NT2/D1 (cell line): ENCODE measurements around the gene ALLC.

Source experiments
- DNase-seq: peaks from one replicate; pipeline ENCODE4 v3.0.0-alpha.2; 2011; ENCODE audit warnings: low read depth, low spot score
- H3K27me3 ChIP-seq: 2 replicates; pipeline ENCODE4 v1.6.0; 2011; ENCODE audit warnings: mild to moderate bottlenecking; ENCODE audit not compliant: insufficient read length, insufficient read depth
- H3K36me3 ChIP-seq: 2 replicates; pipeline ENCODE4 v1.6.1; 2011; ENCODE audit warnings: mild to moderate bottlenecking, low read length, mixed read lengths; ENCODE audit not compliant: insufficient read depth, insufficient read length
- H3K4me1 ChIP-seq: 2 replicates; pipeline ENCODE4 v1.5.1; 2011; ENCODE audit not compliant: insufficient read depth, insufficient read length
- H3K4me3 ChIP-seq: 2 replicates; pipeline ENCODE4 v1.5.1; 2011; ENCODE audit warnings: low read depth; ENCODE audit not compliant: insufficient read length
- H3K9ac ChIP-seq: 2 replicates; pipeline ENCODE4 v1.6.0; 2011; ENCODE audit warnings: low read depth; ENCODE audit not compliant: insufficient read length
- H3K9me3 ChIP-seq: 2 replicates; pipeline ENCODE4 v1.5.1; 2011; ENCODE audit warnings: mild to moderate bottlenecking, low read length; ENCODE audit not compliant: insufficient read depth
- SUZ12 ChIP-seq: IDR thresholded peaks from 2 replicates; pipeline ENCODE4 v1.6.1; 2011; ENCODE audit not compliant: insufficient read length, insufficient read depth; ENCODE audit errors: extremely low read depth
- YY1 ChIP-seq: IDR thresholded peaks from 2 replicates; pipeline ENCODE4 v1.6.1; 2011; ENCODE audit not compliant: insufficient read length, insufficient read depth
- ZNF274 ChIP-seq: IDR thresholded peaks from 2 replicates; pipeline ENCODE4 v1.6.1; 2011; ENCODE audit warnings: mild to moderate bottlenecking, low read depth, low read length

The ALLC gene

DNA sequence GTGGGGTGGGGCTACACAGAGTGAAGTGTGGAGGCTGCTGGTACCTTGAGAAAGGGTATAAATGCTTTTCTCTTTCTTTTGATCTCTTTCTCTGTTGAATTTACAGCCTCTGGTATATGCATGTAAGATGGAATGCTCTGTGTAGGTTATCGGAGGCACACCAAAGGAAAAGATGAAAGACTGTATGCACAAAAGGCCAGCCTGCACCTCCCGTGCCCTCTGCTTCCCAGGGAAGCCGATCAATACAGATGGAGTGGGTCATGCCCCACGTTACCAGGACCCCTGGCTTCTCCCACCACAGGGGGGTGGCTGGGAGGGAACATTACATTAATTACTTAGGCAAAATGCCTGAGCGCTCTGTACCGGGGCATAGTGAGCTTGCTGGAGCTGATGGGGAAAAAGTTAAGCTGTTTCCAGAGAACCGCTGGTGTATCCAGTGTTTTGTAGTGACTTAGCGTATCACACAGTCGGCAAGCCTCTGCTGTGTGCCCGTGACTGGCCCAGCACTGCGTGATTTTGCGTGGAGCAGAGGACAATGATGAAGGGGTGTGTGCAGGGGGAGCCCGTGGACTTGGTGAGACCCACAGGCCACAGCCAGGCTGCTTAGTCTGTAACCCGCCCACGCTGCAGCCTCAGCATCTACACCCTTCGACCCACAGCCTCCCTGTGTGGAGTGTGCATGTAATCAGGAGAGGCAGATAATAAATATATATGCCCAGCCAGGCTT lies 8.0 kb downstream of the ALLC start:
- Histone ChIP-seq H3K9me3 (no peaks in the 10 kb centered on the region), H3K9ac (no peak overlapping the region), H3K36me3 (no peaks in the 10 kb centered on the region), H3K4me1 (no peaks in the 10 kb centered on the region), H3K27me3 (no peaks in the 10 kb centered on the region), H3K4me3 (no peak overlapping the region)
- TF ChIP-seq SUZ12: no peak
- no peak for TF ChIP-seq ZNF274
- no peak for DNase-seq

- no peak overlapping the region for H3K4me3 ChIP-seq
These were observed 8.6 kb downstream of the ALLC start for GRCh38 chr2:3666613-3666975.

GRCh38 chr2:3667151-3667631 lies 9.2 kb downstream of the ALLC start:
- Histone ChIP-seq H3K4me1 (no peaks in the 10 kb centered on the region), H3K9ac (no peak overlapping the region), H3K36me3 (no peaks in the 10 kb centered on the region), H3K4me3 (no peak overlapping the region), H3K27me3 (no peaks in the 10 kb centered on the region), H3K9me3 (no peaks in the 10 kb centered on the region)
- DNase-seq: no peak
- TF ChIP-seq SUZ12: no peak
- TF ChIP-seq ZNF274: no peak
- no peak for TF ChIP-seq YY1

More at GRCh38 chr2:3666613-3666975, 8.6 kb downstream of the ALLC start:
- no peak for TF ChIP-seq YY1
- no peak for TF ChIP-seq ZNF274
- no peak for TF ChIP-seq SUZ12
- no peak for DNase-seq
- Histone ChIP-seq H3K9ac (no peak overlapping the region), H3K27me3 (no peaks in the 10 kb centered on the region), H3K36me3 (no peaks in the 10 kb centered on the region), H3K9me3 (no peaks in the 10 kb centered on the region), H3K4me1 (no peaks in the 10 kb centered on the region)

GRCh38 chr2:3669656-3670055 lies 11.7 kb downstream of the ALLC start:
- H3K27me3 ChIP-seq: no peaks in the 10 kb centered on the region
- H3K9ac ChIP-seq: no peak overlapping the region
- H3K9me3 ChIP-seq: no peaks in the 10 kb centered on the region
- H3K4me3 ChIP-seq: no peak overlapping the region
- H3K4me1 ChIP-seq: no peaks in the 10 kb centered on the region
- no peaks in the 10 kb centered on the region for H3K36me3 ChIP-seq
- no peak for DNase-seq
- TF ChIP-seq ZNF274: no peak

DNA sequence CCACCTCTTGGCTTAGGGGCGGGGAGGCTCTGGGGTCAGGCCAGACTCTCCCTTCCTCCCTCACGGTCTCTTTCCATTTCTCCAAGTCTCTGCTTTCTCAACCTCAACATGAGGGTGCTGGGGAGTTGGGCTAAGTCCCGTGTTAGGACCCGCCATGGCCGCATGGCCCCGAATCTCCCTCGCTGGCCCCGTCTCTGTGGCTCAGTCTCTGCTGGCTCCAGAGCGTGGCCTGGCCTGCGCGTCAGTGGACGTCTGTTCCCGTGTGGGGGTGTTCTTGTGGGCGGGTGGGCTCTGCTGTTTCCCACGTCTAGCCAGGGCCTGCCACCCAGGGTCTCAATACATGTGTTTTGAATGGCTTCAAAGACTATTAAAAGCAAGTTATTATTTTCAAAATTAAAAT lies 12.4 kb downstream of the ALLC start:
- Histone ChIP-seq H3K36me3 (no peaks in the 10 kb centered on the region), H3K4me1 (no peaks in the 10 kb centered on the region), H3K4me3 (no peak overlapping the region), H3K9ac (no peak overlapping the region), H3K27me3 (no peaks in the 10 kb centered on the region), H3K9me3 (no peaks in the 10 kb centered on the region)
- DNase-seq: no peak
- TF ChIP-seq YY1 (no peak), SUZ12 (no peak), ZNF274 (no peak)

DNA sequence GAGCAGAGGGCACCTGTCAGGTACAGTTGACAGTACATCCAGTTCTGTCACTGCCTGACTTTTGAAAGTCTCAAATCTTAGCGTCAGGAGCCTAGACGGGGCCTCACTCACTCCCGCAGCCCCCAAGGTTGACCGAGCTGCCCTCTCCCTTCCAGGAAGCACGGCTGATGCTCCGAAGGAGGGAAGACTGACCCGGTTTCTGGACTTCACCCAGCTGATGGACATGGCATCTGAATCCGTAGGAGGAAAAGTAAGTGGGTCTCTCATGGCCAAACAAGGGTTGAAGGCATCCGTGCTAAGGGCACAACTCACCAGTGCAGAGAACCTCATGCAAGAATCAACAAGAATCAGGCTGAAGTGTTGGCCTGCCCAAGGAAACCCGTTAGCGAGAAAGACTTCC lies 12.9 kb downstream of the ALLC start:
- Histone ChIP-seq H3K36me3 (no peaks in the 10 kb centered on the region), H3K4me3 (no peak overlapping the region), H3K9me3 (no peaks in the 10 kb centered on the region), H3K27me3 (no peaks in the 10 kb centered on the region), H3K9ac (no peak overlapping the region), H3K4me1 (no peaks in the 10 kb centered on the region)
- no peak for DNase-seq
- no peak for TF ChIP-seq YY1
- TF ChIP-seq SUZ12: no peak
- no peak for TF ChIP-seq ZNF274

GRCh38 chr2:3672861-3673678 lies 15.1 kb downstream of the ALLC start:
- no peak for DNase-seq
- TF ChIP-seq ZNF274 (no peak), SUZ12 (no peak), YY1 (no peak)
- H3K36me3 ChIP-seq: no peaks in the 10 kb centered on the region
- no peaks in the 10 kb centered on the region for H3K27me3 ChIP-seq
- no peak overlapping the region for H3K9ac ChIP-seq
- H3K4me1 ChIP-seq: no peaks in the 10 kb centered on the region
- H3K4me3 ChIP-seq: no peak overlapping the region
- no peaks in the 10 kb centered on the region for H3K9me3 ChIP-seq
